Omental fat pad (tissue), 4 donors: ENCODE measurements around the gene TBC1D23. TPM values are rescaled to one million over a fixed set of nuclear protein-coding genes. Genes with fewer than 3 reads are reported as not detected.
"Not testable (repeated sequence)": the region's sequence is repeated elsewhere in the genome, so short reads cannot be mapped to it uniquely, and the experiment has no call there.

ENCODE experiments used
- ATAC-seq: fragments of 150-250 bp; one replicate; pipeline ENCODE4 v1.9.1; 2016; ENCODE audit warnings: mild to moderate bottlenecking, moderate library complexity; ENCODE audit not compliant: low FRiP score
- DNase-seq: peaks from one replicate; pipeline ENCODE4 v3.0.0-alpha.2; 2019; ENCODE audit warnings: low spot score
- total RNA-seq, 4 donors: library from RNA; depleted of rRNA; stranded (reverse); fragments of >200 nt; gene quantifications; one replicate each; pipeline ENCODE4 v1.1.0, GENCODE V29; 2016
- TF ChIP-seq, protein P1 (sequence below), 3 donors: fragments of 450-650 bp; IDR thresholded peaks; one replicate each; pipeline ENCODE4 v1.5.1; 2016 to 2017; ENCODE audit warnings: antibody characterized with exemption in 3 of 3, mild to moderate bottlenecking in 3 of 3, moderate library complexity in 2 of 3

The TBC1D23 gene
- total RNA-seq, 4 donors from 2014 or later: 27.8 to 47.3 (median 31.5) TPM

DNA sequence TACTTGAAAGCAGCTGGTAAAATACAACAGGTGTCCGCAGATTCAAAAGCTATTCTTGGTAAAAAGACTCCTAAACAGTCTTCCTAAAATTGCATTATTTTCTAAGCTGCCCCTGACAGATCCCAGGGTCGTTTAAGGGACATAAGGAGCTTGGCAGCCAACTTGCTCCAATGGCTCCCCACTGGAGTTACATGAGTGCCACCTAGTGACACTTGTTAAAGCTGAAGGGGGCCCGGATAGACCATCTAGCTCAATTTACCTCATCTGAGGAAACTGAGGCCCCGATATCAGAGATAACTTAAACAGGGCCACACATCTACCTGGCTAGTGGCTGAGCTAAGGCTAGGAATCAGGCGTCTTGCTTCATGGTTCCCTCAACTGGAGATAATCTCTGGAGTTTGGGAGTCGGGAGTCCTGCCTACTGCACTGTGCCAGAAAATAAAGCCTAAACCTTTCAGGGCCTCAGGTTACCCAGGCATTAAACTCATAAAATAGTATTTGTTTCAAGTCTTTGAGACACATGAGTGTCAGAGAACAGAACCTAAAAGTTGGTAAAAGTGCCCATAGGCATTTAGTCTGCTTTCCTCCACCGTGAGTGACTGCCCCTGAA, 6.5 kb upstream of the TBC1D23 start:
- DNase-seq (no peak), ATAC-seq (no peak)
- TF ChIP-seq, protein P1, sequence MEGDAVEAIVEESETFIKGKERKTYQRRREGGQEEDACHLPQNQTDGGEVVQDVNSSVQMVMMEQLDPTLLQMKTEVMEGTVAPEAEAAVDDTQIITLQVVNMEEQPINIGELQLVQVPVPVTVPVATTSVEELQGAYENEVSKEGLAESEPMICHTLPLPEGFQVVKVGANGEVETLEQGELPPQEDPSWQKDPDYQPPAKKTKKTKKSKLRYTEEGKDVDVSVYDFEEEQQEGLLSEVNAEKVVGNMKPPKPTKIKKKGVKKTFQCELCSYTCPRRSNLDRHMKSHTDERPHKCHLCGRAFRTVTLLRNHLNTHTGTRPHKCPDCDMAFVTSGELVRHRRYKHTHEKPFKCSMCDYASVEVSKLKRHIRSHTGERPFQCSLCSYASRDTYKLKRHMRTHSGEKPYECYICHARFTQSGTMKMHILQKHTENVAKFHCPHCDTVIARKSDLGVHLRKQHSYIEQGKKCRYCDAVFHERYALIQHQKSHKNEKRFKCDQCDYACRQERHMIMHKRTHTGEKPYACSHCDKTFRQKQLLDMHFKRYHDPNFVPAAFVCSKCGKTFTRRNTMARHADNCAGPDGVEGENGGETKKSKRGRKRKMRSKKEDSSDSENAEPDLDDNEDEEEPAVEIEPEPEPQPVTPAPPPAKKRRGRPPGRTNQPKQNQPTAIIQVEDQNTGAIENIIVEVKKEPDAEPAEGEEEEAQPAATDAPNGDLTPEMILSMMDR (IDR thresholded peaks at IDR 0.05): peak in 2 of 3 donors; percentile 37 to 40

DNA sequence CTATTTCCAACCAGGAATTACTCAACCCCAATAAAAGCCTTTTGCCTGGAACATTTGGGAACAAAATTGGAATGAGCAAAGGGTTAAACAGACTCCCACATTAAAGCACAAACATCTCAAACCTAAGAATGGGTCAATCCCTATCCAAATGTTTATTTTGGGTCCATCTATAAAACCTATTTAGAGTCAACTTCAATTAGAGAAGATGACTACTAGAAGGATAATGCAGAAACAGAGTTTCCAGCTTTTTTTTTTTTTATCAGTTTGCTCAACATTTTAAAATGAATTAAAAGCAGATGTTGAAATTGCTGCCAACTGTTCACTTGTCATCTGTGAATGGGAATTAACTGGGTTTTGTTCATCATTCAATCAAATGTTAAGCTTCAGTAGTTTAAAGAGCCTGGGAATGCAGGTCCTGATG, 4.1 kb upstream of the TBC1D23 start:
- ATAC-seq (no peak), DNase-seq (no peak)
- TF ChIP-seq, protein P1 (IDR thresholded peaks at IDR 0.05): no peak

DNA sequence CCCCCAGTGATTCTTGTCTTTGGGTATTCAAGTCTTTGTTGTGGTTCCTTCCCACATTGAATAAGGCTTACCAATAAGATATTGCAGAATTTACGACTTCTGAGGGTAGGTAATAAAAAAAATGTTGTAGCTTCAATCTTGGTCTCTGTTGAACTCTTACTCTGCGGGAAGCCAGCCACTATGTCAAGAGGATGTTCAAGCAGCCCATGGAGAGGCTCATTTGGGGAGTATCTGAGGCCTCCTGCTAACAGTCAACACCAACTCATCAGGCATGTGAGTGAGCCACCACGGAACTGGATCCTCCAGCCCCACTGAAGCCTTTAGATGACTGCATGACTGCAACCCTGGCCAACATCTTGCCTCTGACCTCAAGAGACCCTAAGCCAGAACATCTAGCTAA, 3.2 kb upstream of the TBC1D23 start:
- DNase-seq: no peak
- no peak for ATAC-seq
- TF ChIP-seq, protein P1 (IDR thresholded peaks at IDR 0.05): no peak

DNA sequence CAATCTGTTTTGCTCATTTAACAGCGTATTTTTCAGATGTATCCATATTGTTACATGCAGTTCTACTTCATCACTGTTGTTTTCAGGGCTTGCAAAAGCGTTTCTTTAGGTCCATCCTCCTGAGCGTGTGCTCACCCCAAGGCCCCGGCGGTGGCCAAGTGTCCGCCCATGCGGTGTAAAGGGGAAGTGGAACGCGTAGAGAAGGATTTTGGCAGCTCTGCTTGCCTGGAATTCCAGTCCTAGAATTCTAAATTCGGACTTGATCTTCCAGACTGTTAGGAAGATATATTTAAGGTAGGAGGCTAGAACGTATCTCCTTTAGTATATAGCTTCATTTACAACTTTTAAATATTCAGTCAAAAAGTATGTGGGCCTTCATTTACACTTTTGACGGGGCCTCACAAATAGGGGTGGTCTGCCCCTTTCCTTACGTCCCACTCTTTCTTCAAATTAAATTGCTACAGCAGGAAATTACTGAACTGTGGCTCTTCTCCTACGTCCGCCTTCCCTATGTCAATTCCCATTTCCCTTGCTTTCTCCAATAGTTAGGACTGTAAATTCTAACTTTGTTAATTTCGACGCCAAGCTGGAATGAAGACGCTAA, 609 bp upstream of the TBC1D23 start:
- peak; percentile 48 for ATAC-seq
- TF ChIP-seq, protein P1 (IDR thresholded peaks at IDR 0.05): no peak
- DNase-seq: no peak

DNA sequence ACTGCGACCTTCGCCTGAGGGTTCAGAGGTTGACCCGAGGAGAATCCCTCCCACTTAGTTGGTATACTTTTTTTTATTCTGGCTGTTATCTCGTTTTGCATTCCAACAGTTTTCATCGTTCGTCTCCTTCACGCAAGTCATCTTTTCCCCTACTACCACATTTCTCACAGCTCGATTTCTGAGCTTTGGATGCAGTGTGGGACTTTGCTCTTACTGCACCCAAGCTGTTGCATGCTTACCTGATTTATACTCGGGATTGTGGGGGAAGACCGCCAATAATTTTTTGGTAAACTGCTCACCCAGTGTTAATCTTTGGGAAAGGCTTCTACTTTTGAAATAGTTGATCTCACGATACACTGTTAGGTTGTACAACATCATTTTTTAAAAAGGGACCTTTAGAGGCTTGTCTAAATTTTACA, 702 bp downstream of the TBC1D23 start:
- no peak for DNase-seq
- ATAC-seq: no peak
- TF ChIP-seq, protein P1 (IDR thresholded peaks at IDR 0.05): no peak

DNA sequence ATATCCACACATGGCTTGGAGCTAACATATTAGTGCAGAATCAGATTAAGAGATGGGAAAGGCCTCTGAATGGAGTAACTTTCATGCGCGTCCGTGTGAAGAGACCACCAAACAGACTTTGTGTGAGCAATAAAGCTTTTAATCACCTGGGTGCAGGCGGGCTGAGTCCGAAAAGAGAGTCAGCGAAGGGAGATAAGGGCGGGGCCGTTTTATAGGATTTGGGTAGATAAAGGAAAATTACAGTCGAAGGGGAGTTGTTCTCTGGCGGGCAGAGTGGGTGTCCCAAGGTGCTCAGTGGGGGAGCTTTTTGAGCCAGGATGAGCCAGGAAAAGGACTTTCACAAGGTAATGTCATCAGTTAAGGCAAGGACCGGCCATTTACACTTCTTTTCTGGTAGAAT, 2.1 kb downstream of the TBC1D23 start:
- not testable (repeated sequence) for DNase-seq, ATAC-seq

DNA sequence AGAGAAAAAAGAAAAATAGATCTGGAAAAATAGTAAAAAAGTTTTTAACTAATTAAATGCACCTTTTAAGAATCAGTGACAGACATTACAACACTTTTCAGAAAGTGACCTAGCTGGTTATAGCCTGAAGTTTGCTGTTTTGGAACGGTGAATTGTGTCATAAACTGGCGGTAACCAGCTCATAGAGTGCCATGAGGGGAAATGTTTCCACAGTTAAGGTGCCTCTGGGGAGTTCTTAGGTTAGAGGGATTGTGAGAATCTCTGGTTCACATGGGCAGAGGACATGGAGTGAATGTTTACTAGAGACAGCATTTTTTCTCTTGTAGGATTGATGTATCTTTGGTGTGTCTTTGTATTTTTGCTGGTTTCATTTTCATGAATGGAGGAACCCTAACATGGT, 2.8 kb downstream of the TBC1D23 start:
- TF ChIP-seq, protein P1 (IDR thresholded peaks at IDR 0.05): no peak
- no peak for ATAC-seq

More for the DNA sequence above, 2.8 kb downstream of the TBC1D23 start:
- no peak for DNase-seq
